Measurements from ENCODE around the gene CHIA. TPM values are rescaled to one million over a fixed set of nuclear protein-coding genes. Genes with fewer than 3 reads are reported as not detected.

CHIA gene
- total RNA-seq, result not detected in 2 replicates
- not detected for polyA plus RNA-seq (2012)

DNA sequence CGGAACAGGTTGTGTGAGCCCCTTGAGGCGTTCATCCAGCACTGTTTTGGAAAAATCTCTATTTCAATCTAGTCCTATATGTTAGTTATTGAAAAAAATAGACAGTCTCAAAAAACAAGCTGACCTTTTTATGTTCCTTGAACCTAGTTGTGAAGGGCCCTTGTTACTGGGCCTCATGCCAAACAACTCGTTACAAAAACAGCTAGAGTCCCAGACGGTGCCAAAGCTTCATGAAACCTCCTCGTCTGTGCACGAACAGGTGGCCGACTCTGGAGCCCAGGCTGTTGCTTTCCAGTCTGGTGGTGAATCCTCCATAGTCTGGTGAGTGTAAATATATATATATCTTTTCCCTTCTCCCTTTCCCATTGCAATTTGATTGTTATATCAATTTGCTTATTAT, at the start of gene CHIA:
Gene CHIA, plus strand, starts transcription at position 222 of the 400 bp plus-strand sequence. CDS start 19,617 bp downstream, outside the sequence.
- DNase-seq (ENCODE audit: low read depth), result peak; percentile 66

DNA sequence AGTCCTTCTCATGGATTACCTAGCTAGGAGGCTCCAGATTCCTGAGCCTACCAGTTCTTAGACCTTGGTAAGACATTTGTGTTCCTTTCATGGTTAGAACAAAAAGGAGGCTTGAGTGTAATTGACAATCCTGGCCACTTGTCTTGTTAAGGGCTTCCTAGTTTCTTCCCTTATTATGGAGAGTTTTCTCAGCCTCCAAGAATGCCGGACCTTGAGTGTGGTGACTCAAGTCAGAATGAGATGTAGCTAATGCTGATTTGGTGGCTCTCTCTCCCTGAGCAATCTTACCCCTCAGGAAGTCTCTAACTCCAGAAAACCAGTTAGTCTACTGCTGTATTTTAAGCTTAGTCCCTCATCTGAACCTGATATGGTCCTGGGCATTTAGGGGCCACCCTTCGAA, 48.9 kb upstream of the CHIA start:
- peak; percentile 32 for DNase-seq (ENCODE audit: low read depth)

DNA sequence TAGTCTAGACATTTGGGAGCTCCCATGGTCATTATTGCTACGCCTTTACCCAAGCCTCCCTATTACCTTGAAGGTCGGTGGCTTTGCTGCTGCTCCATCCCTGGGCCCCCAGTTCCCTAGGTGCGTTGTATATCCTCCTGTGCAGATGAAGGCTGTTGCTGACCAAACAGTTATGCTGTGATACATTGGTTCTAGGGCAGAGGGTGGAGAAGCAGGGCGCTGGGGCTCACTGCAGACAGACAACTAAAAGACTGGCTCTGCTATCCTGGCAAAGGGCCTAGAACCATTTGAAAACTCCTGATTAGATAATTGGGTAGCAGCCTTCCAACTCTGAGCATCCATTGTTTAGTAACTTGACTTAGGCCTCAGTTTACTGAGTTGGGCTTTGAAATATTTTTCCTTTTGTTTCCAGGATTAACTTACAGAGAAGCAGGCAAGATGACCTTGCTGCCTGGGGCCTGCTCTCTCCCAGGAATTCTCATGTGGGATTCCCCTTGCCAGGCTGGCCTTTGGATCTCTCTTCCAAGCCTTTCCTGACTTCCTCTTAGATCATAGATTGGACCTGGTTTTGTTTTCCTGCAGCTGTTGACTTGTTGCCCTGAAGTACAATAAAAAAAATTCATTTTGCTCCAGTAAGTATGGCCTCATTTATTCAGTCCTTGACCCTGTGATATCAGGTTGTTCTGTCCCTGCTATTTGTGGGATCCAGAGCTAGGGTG, 47.7 kb upstream of the CHIA start:
- DNase-seq (ENCODE audit: low read depth), result peak; percentile 19

DNA sequence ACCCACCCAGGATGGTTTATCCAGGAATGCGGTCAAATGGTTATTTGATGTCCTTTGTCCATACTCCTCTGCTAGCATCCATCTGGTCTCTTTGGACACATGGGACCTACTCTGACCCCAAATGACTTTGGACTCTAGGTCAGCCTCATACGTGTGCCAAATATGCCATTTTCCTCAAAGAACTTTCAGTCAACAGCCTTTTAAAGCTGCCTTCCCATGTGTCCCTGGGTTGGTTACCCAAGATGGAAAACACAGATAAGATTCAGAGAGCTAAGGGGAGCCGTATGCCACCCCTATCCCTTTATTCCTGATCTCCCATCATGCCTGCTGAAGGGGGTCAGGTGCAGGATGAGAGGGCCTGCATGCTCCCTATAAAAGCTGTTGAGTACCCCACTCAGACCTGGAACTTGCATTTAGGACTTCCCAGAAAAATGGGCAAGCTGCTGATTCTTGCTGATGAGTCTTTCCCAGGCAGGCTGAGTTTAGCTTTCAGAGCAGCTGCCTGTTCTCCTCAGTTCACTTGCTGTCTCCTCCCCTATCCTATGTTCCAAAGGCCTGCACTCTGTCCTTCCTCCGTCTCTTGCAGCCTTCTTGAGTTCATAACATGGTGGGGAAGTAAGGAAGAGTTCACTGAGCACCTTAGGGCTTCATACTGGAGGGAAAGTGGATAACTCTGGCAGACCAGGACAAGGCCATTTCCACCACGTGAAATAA, 43.4 kb upstream of the CHIA start:
- DNase-seq (ENCODE audit: low read depth), result no peak

DNA sequence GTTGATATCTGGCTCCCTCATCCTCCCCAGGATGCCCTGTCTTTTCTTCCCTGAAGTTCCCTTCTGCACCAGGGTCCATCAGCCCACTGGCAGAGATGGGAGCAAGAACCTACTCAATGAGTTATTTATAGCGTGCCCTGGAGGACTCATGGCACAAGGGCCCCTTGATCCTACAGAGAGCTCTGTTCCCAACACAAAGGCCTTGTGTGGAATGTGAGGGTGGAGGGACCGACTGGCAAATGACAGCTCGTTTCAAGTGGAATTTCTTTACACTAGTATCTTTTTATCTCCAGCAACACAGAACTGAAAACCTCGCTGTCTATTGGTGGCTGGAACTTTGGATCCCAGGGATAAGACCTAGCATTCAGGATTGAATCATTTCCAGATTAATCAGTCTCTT, 40.7 kb upstream of the CHIA start:
- DNase-seq (ENCODE audit: low read depth), result no peak

DNA sequence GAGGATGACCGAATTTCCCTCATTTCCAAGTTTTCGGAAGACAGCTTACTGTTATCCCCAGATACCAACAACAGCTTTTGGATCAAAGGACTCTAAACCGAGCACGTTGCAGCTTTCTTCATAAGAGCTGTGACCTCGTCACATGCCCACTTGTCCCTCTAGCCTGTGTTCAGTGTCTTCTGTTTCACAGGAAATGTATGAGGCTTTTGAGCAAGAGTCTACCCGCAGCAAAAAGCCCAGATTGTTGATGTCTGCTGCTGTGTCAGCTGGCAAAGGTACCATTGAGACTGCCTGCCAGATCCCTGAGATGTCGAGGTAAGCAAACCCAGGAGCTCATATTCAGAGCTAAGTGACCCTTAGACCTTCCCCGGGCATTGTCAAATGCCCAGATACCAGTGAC, 39.1 kb upstream of the CHIA start:
- DNase-seq (ENCODE audit: low read depth), result no peak

DNA sequence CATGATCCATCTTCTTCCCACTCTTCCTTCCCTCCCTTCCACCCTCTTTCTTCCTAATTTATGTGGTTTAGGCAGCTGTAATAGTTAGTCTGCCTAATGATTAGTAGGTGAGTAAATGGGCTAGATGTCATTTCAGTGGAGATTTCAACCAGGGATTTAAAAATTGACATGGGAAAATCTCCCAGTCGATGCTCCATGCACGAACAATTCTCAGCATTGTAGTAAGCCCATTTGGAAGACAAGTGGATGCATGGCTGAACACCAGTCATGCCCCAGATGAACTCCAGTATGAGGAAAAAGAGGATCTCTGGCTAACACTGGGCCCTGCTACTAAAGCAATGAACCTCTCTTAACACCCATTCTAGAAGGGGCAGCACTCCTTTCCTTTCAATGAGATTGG, 37.9 kb upstream of the CHIA start:
- DNase-seq (ENCODE audit: low read depth), result no peak

DNA sequence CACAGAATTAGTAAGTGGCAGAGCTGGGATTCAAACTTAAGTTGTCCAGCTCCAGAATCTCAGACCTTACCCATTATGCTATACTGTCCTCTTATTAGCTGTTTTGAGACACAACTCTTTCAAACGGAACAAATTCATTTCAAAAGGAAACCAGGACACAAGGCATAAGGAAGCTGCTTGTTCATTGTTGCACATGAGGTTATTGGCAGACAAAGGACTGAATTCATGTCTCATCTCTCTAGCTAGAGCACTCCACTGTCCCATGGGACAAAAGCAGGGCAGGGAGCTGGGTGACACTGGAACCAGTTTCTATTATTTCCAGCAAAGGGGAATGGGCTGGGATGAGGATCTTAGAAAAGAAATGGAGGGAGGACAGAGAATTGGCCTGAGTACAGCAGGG, 36.8 kb upstream of the CHIA start:
- no peak for DNase-seq (ENCODE audit: low read depth)

DNA sequence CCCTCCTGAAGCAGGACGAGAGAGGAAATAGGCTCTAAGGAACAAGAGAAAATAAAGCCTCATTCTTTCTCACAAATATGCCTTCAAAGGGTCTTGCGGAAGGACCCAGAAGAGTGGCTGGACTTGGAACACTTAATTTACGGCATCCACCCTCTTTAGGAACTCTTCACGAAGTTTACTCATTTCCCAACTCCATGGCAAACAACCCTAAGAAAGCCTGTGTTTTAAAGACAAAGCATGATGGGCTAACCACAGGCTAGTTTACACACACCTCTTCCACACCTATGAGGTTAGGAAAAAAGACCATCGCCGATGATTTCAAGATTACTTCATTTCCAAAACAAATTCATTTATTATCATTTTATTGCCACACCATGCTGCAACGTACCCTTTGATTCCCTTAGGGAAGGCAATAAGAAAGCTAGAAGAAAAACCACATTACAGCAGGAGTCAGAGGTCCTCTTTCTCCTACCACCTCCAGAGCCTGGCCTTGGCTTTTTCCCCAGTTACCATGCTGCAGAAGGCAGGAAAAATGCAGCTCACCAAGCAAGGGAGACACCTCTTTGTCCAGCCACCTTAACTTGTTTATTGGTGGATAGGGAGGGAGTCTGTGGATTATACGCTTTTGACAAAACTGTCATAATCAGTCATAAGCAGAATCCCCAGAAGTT, 33.5 kb upstream of the CHIA start:
- no peak for DNase-seq (ENCODE audit: low read depth)

DNA sequence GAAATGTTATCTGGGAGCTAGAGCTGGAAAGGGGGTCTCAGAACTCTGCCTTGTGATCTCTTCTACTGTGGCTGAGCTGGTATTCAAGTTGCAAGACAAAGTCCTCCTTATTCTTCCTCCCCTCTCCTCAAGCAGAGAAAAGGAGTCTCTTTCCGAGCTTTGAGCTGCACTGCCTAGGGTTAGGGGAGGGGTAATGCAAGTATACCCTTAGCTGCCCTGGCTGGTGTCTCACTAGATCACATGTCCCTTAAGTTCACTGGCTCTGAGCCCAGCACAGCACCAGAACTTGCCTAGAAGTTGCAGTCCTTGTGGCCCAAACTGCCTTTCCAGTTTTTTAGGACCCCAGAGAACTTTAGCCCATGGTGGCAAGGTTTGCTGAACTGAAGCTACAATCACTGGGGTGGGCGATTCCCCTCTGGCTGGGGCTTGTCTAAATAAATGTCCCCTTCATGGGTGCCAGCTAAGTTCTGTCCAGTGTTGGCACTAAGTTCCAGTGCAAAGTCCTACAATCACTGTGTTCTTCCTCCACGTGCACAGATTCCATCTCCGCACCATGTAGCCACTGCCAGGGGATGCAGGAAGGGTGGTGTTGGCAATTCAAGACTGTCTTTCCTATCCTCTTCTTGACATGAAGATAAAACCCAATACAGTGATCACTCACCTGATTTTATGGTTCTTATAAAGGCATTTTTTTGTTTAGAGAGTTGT, 22.7 kb upstream of the CHIA start:
- DNase-seq (ENCODE audit: low read depth), result no peak

DNA sequence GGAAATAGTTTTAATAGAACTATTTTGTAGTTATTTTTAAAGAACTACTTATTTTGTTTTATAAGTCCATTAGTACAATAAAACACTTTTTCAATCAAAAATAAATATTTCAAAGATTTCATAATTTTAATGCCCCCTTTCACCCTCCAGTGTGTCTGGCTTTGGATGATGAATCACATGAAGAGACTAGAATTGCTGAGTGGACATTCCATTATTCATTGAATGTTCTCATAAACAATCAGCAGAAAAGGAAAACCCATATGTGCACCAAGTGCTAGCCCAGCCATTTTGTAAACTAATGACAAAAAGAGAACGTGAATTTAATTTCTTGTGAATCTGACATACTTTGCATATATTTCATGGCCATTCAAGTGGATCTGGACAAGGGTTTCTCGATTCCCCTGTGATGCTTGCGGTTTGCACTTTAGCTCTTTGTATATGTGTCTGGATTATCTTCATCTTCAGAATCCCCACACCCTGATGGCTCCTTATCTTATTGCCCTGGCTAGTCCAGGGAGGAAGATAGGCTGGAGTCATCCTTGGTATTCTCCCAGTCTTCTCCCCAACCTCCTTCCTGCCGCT, 20.7 kb upstream of the CHIA start:
- no peak for DNase-seq (ENCODE audit: low read depth)

DNA sequence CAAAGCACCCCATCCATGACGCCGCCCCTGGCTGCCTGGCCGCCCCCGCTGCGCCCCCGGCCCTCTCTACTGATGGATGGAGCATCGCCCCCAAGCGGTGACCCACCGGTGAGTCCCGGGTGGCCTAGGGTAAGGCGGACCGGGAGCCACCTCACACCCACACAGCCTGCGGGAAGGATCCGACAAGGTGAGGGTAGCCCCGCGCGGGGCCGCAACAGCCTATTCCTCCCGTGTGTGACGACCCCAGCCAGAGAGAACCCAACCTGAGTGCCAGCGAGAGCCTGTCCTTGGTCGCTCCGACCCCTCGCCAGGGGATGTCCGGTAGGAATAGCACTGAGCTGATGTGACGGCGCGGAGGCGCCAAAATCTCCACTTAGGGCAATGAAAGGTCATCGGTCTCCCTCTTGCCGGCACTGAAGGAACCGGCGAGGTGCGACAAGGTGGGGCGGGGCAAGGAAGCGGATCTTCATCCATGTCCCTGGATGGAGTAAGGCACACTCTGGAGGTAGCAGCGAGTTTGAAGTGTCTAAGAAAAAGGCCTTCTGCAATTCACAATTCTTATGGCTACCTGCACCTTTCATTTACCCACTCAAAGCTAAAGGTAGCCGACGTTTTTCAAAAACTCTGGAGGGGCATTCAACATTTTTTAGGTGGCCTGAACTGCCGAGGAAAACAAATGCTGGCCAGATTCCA, 19.7 kb upstream of the CHIA start:
- no peak for DNase-seq (ENCODE audit: low read depth)

DNA sequence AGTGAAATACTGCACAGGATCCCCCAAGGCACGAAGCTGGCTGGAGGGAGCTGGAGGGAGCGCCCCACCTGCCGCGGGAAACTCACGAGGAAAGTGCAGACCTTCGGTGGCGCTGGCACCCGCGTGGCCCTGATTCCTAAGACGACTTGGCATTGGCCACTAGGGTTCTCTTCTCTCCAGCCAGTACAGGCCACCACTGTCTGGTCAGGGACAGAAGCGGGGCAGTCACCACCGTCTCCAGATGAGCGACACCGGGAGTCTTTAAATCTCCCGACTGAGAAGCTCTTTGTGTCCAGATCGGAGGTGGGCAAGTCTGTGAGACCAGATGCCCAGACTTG, 19.2 kb upstream of the CHIA start:
- DNase-seq (ENCODE audit: low read depth), result no peak

DNA sequence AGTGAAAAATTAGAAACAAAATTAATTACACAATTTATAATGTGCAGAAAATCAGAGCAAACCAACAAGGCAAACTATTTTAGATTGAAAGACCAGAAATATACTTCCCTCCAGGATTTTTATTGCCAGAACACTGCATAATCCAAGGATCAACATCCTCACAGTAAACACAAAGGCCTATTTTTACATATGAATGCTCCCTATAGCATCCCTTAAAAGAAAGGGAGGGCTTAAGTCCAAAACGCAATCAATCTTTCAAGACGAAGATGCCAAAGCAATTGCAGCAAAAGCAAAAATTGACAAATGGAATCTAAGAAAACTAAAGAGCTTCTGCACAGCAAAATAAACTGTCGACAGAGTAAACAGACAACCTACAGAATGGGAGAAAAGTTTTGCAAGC, 18.6 kb upstream of the CHIA start:
- DNase-seq (ENCODE audit: low read depth), result no peak

DNA sequence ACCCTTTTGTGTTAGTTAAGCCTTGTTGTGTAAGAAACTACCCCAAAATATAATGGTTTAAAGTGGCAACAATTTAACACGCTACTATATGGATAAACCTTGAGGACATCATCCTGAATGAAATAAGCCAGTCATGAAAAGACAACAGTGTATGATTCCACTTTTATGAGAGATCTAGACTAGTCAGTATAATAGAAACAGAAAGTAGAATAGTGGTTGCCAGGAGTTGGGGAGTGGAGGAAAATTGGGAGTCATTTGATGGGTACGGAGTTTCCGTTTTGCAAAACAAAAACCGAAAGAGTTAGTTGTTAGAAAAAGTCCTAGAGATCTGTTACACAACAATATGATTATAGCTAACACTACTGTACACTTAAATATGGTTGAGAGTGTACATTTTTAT, 16.0 kb upstream of the CHIA start:
- DNase-seq (ENCODE audit: low read depth), result peak; percentile 9

DNA sequence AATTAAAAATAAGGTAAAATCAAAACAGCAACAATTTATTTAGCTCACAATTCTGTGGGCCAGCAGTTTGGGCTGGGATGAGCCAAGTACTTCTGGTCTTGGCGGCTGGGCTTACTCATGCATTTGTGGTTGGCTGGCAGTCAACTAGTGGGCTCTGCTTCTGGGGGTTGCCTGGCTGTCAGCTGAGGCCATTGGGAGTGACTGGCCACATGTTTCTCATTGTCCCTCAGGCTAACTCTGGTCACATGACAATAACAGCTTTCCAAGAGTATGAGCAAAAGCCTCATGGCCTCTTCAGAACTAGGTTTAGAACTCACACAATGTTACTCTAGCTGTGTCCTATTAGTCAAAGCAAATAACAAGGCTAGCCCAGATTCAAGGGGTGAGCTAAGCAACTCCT, 15.6 kb upstream of the CHIA start:
- DNase-seq (ENCODE audit: low read depth), result peak; percentile 95

DNA sequence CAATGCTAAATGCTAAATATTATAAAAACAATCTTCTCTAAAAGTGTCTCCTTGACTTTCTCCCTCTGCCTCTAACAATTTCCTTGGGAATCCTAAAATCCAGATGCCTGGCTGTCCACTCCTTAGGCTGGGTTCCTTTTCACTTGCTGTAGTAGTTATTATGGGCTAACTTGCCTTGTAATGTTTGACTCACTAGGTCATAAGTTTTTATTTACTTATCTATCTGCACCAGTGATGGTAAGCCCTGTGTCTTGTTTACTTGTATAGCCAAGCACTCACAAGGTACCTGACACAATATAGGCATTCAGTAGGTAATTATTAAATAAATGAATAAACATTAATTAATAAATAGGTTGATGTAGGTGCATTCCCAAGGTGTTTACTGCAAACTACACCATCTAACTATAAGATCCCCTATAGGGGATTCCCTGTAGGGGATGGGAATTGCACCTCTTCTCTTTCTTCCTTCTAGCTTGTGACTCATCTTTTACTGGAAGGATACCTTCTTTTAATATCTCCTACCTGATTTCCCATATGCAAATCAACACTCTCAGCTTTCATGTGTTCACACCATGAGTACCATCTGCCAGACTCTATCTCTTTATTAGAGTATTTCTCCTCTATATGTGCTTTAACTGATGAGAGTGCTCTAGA, 14.7 kb upstream of the CHIA start:
- no peak for DNase-seq (ENCODE audit: low read depth)

DNA sequence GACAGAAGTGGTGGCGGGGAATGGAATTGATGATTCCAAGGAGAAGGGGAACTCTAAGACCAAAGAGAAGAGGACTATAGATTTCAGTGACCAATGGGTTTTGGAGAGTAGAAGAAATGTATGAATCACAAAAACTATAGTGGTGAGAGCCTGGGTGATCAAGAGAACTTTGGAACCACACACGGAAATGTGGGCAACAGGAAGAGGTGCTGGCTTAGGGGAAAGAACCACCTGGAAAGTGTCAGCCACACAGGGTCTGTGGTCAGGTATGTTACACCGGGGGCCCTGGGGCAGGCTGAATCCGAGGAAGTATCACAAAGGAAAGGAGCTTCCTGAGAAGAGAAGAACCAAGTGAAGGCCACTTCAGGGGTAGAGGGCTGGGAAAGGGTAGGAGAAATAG, 11.5 kb upstream of the CHIA start:
- no peak for DNase-seq (ENCODE audit: low read depth)

DNA sequence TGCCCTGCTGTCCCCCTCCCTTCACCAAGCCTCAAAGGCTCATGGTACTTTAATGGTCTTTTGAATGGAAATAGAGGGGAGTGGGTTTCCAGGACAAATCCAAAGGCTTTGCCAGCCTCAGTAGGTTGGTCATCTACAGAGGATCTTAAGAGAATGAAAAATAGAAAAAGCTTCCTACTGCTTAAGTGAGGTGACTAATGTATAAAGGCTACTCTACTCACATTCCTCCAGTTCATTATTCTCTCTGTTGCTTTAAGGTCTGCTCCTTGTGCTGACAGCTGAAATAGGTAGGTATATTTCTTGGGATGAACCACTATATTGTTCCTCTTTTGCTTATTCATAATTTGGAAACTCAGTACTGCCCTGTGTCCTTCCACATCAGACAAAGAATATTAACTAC, 10.4 kb upstream of the CHIA start:
- no peak for DNase-seq (ENCODE audit: low read depth)

DNA sequence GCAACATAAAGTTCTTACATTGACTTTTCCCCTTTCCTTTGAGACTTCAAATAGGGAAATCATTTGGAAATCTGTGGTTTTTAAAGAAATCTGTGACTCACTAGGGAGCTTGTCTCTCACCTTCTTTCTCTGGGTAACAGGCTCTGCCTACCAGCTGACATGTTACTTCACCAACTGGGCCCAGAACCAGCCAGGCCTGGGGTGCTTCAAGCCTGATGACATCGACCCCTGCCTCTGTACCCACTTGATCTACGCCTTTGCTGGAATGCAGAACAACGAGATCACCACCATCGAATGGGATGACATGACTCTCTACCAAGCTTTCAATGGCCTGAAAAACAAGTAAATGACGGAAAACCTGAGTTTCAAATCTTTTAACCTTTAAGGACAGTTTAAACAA, 9.2 kb upstream of the CHIA start:
- DNase-seq (ENCODE audit: low read depth), result peak; percentile 9

Measured in myocyte (in vitro differentiated cells).